Activated T-cell treated with anti-CD3 and anti-CD28 coated beads for 24 hours (primary cell): ENCODE results near the gene BRIP1.
"Not testable (repeated sequence)": the region's sequence is repeated elsewhere in the genome, so short reads cannot be mapped to it uniquely, and the experiment has no call there.

Source experiments
- DNase-seq: peaks from one replicate; pipeline ENCODE4 v3.0.0-alpha.2; 2020; ENCODE audit warnings: low read depth

Gene BRIP1

GRCh38 chr17:61863801-61864126 lies 436 bp upstream of the BRIP1 start:
- DNase-seq: no peak

GRCh38 chr17:61862105-61862574 lies 1.2 kb downstream of the BRIP1 start:
- no peak for DNase-seq

GRCh38 chr17:61860397-61860796 lies 2.9 kb downstream of the BRIP1 start:
- DNase-seq: not testable (repeated sequence)

- DNase-seq: no peak
Observed at GRCh38 chr17:61856035-61856434, 7.3 kb downstream of the BRIP1 start.

- no peak for DNase-seq
Observed at GRCh38 chr17:61852857-61853256, 10.5 kb downstream of the BRIP1 start.

- no peak for DNase-seq
Observed at GRCh38 chr17:61849674-61850073, 13.7 kb downstream of the BRIP1 start.

GRCh38 chr17:61848896-61849295 lies 14.4 kb downstream of the BRIP1 start:
- no peak for DNase-seq

- DNase-seq: no peak
Observed at GRCh38 chr17:61848247-61848646, 15.1 kb downstream of the BRIP1 start.

- no peak for DNase-seq
Observed at GRCh38 chr17:61847659-61848058, 15.7 kb downstream of the BRIP1 start.

GRCh38 chr17:61846761-61847375 lies 16.5 kb downstream of the BRIP1 start:
- no peak for DNase-seq

GRCh38 chr17:61846088-61846487 lies 17.2 kb downstream of the BRIP1 start:
- DNase-seq: no peak

GRCh38 chr17:61843435-61843834 lies 19.9 kb downstream of the BRIP1 start:
- no peak for DNase-seq

GRCh38 chr17:61842899-61843298 lies 20.4 kb downstream of the BRIP1 start:
- DNase-seq: no peak

GRCh38 chr17:61839300-61839786 lies 24.0 kb downstream of the BRIP1 start:
- DNase-seq: no peak

- peak; percentile 29 for DNase-seq
Observed at GRCh38 chr17:61837175-61838051, 25.9 kb downstream of the BRIP1 start.

- no peak for DNase-seq
Observed at GRCh38 chr17:61836266-61837174, 26.8 kb downstream of the BRIP1 start.

- DNase-seq: no peak
Observed at GRCh38 chr17:61835606-61836005, 27.7 kb downstream of the BRIP1 start.

GRCh38 chr17:61834610-61835009 lies 28.7 kb downstream of the BRIP1 start:
- no peak for DNase-seq

GRCh38 chr17:61833536-61834193 lies 29.7 kb downstream of the BRIP1 start:
- DNase-seq: no peak

- DNase-seq: no peak
Observed at GRCh38 chr17:61832463-61832862, 30.9 kb downstream of the BRIP1 start.

- no peak for DNase-seq
Observed at GRCh38 chr17:61831099-61831498, 32.2 kb downstream of the BRIP1 start.

- no peak for DNase-seq
Observed at GRCh38 chr17:61828694-61829093, 34.6 kb downstream of the BRIP1 start.
